Gastroesophageal sphincter (tissue), 3 donors: ENCODE results near the gene IRX3.

Experiments used
- CTCF ChIP-seq, 4 experiments: fragments of 200-600 bp in 2 of 4; fragments of 450-650 bp in 2 of 4; sonication (generic) in 1 of 4; IDR thresholded peaks; one replicate each; pipeline ENCODE4 v1.5.1; 2017 to 2019; ENCODE audit warnings: antibody characterized with exemption in 4 of 4, mild to moderate bottlenecking in 2 of 4, moderate library complexity in 2 of 4
- POLR2A ChIP-seq, 2 donors: fragments of 450-650 bp; IDR thresholded peaks; one replicate each; pipeline ENCODE4 v1.6.1; 2017; ENCODE audit warnings: antibody characterized with exemption in 2 of 2, mild to moderate bottlenecking in 2 of 2, moderate library complexity in 1 of 2
- POLR2AphosphoS5 ChIP-seq: sonication (generic); formaldehyde crosslinking; IDR thresholded peaks from one replicate; pipeline ENCODE4 v1.6.1; 2017; ENCODE audit warnings: antibody characterized with exemption

GRCh38 chr16:54326266-54326662 lies 39.7 kb upstream of the IRX3 start:
- no peak for TF ChIP-seq CTCF (IDR thresholded peaks at IDR 0.05)
- no peak for TF ChIP-seq POLR2A (IDR thresholded peaks at IDR 0.05)
- peak; percentile 11 for TF ChIP-seq POLR2AphosphoS5
